MCF 10A (cell line): Measurements from ENCODE around the gene TRPM4. TPM values are rescaled to one million over a fixed set of nuclear protein-coding genes. Genes with fewer than 3 reads are reported as not detected.
"Not testable (repeated sequence)": the region's sequence is repeated elsewhere in the genome, so short reads cannot be mapped to it uniquely, and the experiment has no call there.

Experiments used
- BruUV-seq: library from RNA; stranded (reverse); fragments of 400-500 nt; replicated peaks from 2 replicates; lab custom pipeline; 2021; lab: Mats Ljungman, UMichigan
- CTCF ChIA-PET: fragments of 300-600 bp; sonication (Branson Sonifier 250); formaldehyde crosslinking; extraction: SDS; loops from one replicate; lab custom pipeline; 2021; ENCODE audit warnings: antibody characterized with exemption, inconsistent platforms; lab: Yijun Ruan, JAX
- POLR2A ChIA-PET: fragments of 300-600, 350-650 bp; sonication (Branson Sonifier 250); formaldehyde crosslinking; extraction: SDS; loops from one replicate; lab custom pipeline; 2020; ENCODE audit warnings: antibody characterized with exemption, inconsistent platforms; lab: Yijun Ruan, JAX
- DNase-seq: peaks from one replicate; pipeline ENCODE4 v3.0.0-alpha.2; 2018; ENCODE audit not compliant: unreplicated experiment
- H3K27ac Mint-ChIP-seq: one replicate; pipeline ENCODE4 v1.8.0; 2022; ENCODE audit warnings: mild to moderate bottlenecking, low read depth, mixed read lengths; ENCODE audit not compliant: unreplicated experiment
- H3K27me3 Mint-ChIP-seq: one replicate; pipeline ENCODE4 v1.8.0; 2022; ENCODE audit warnings: mixed read lengths; ENCODE audit not compliant: insufficient read depth, unreplicated experiment
- H3K36me3 Mint-ChIP-seq: one replicate; pipeline ENCODE4 v1.8.0; 2022; ENCODE audit warnings: mild to moderate bottlenecking, moderate library complexity, mixed read lengths; ENCODE audit not compliant: insufficient read depth, unreplicated experiment
- H3K4me1 Mint-ChIP-seq: one replicate; pipeline ENCODE4 v1.8.0; 2022; ENCODE audit warnings: mixed read lengths; ENCODE audit not compliant: insufficient read depth, unreplicated experiment
- H3K4me3 Mint-ChIP-seq: one replicate; pipeline ENCODE4 v1.8.0; 2022; ENCODE audit warnings: mild to moderate bottlenecking, moderate library complexity, mixed read lengths; ENCODE audit not compliant: unreplicated experiment
- H3K9me3 Mint-ChIP-seq: one replicate; pipeline ENCODE4 v1.8.0; 2022; ENCODE audit warnings: mixed read lengths; ENCODE audit not compliant: unreplicated experiment
- CTCF ChIP-seq: fragments of 200-600 bp; IDR thresholded peaks from one replicate; pipeline ENCODE4 v1.8.0; 2022; ENCODE audit warnings: antibody characterized with exemption, mild to moderate bottlenecking; ENCODE audit not compliant: unreplicated experiment
- intact Hi-C: fragments of 100-400 bp; cut with micrococcal nuclease; formaldehyde crosslinking; loops from 2 replicates; pipeline ENCODE4 v1.14.1; 2022
- total RNA-seq: library from RNA; stranded (reverse); gene quantifications from 2 replicates; pipeline ENCODE4 v1.2.3, GENCODE V29; 2022

TRPM4 gene
- total RNA-seq, 1 experiment from 2014 or later = 21.2 TPM

DNA sequence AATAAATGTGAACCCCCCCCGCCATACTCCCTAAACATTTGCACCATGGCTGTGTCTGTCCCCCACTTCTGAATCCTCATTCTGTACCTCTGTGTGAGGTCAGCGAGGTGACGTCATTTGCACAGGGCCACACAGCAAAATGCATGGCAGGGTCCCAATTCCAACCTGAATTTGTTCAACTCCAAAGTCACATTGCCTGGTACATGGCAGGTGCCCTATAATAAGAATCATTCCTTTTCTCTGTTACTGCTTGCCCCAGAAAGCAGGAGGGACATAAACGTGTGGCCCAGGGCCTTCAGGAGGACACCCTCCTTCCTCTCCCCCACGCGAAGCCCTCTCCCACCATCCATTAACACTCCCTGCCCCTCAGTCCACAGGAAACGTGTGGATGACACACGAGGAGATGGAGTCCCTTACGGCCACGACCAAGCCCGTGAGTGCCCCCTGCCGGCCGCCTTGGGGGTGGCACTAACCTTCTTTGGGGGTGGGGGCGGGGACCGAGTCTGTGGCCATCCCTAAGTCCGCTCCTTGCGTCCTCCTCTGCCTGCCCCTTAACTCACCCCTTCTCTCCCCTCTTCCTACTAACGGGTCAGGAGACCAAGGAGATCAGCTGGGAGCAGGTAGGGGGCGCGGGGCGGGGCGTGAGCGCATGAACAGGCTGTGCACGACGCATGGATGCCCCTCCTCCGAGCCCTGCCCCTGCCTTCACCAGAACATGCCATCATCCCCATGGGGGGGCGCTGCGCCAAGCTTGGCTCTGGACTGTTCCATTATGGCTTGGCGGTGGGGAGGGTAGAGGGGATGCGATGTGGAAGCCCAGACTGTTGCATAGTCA, 11.8 kb upstream of the TRPM4 start:
- no TSS peak for BruUV-seq
- peak; percentile 93 for TF ChIP-seq CTCF
- peak overlapping the region; percentile 0 for H3K4me3 Mint-ChIP-seq
- no peaks in the 10 kb centered on the region for H3K9me3 Mint-ChIP-seq
- peaks cover 6% of the 10 kb centered on the region for H3K36me3 Mint-ChIP-seq
- no peak overlapping the region for H3K27ac Mint-ChIP-seq
- ChIA-PET CTCF (interaction anchor here (0.5 to 3.6 kb wide), 20 partner anchors 9 to 525 kb away, joined by 3 to 29 read pairs (median 4); partner anchors contain the start of gene LIN7B), POLR2A (no interaction called here)
- peaks cover 25% of the 10 kb centered on the region for H3K4me1 Mint-ChIP-seq
- no peaks in the 10 kb centered on the region for H3K27me3 Mint-ChIP-seq
- intact Hi-C loops = loop anchor here (1.0 to 5.0 kb wide), 2 partner anchors 33 to 47 kb away; partner anchors contain the start of gene LIN7B
- DNase-seq = peak; percentile 75

- not testable (repeated sequence) for DNase-seq, H3K36me3 Mint-ChIP-seq, H3K27ac Mint-ChIP-seq, H3K9me3 Mint-ChIP-seq, BruUV-seq, H3K27me3 Mint-ChIP-seq
- CTCF ChIA-PET = interaction anchor here (0.5 to 3.6 kb wide), 19 partner anchors 8 to 525 kb away, joined by 3 to 29 read pairs (median 5); partner anchors contain the start of gene LIN7B
- peaks cover 25% of the 10 kb centered on the region for H3K4me1 Mint-ChIP-seq
- POLR2A ChIA-PET = interaction anchor here (0.9 kb wide), 1 partner anchor 53 kb away, joined by 4 read pairs; no protein-coding TSS in a partner anchor
- intact Hi-C loops = loop anchor here (5.0 kb wide), 1 partner anchor 34 kb away; the partner anchor contains the start of gene LIN7B
- peak overlapping the region; percentile 0 for H3K4me3 Mint-ChIP-seq
Observed at GRCh38 chr19:49146408-49146770, 11.2 kb upstream of the TRPM4 start.

DNA sequence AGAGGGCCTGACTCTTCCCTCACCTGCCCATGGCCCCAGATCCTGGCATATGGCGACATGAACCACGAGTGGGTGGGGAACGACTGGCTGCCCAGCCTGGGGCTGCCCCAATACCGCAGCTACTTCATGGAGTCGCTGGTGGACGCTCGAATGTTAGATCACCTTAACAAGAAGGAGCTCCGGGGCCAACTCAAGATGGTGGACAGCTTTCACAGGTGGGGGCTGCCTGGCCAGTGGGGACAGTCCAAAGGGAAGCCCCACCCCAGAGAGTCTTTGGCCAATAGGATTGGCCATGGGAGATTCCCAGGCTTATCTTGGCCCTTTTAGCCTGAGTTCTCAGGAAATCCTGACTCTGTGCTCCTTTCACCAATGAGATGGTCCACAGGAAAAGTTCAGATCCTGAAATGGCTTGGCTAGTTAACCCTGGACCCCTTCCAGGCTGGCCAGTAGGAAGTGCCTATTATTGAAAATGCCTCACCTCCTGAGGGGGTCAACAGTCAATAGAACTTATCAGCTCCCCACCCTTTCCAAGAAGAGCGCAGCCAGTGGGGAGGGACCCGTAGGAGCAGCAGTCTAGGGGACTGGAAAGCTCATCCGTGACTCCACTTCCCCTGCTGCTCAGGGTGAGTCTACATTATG, 9.4 kb upstream of the TRPM4 start:
- TF ChIP-seq CTCF = no peak
- H3K4me3 Mint-ChIP-seq = peak overlapping the region; percentile 82
- no peaks in the 10 kb centered on the region for H3K36me3 Mint-ChIP-seq
- no peaks in the 10 kb centered on the region for H3K27me3 Mint-ChIP-seq
- CTCF ChIA-PET = interaction anchor here (0.8 to 3.6 kb wide), 6 partner anchors 21 to 77 kb away, joined by 3 to 29 read pairs (median 4); no protein-coding TSS in a partner anchor
- BruUV-seq = no TSS peak
- H3K27ac Mint-ChIP-seq = no peak overlapping the region
- no peak for DNase-seq
- peaks cover 18% of the 10 kb centered on the region for H3K4me1 Mint-ChIP-seq
- POLR2A ChIA-PET = interaction anchor here (1.2 to 4.3 kb wide), 4 partner anchors 20 to 50 kb away, joined by 5 to 19 read pairs (median 7); partner anchors contain the start of genes LIN7B and PPFIA3
- H3K9me3 Mint-ChIP-seq = no peaks in the 10 kb centered on the region
- intact Hi-C loops = loop anchor here (5.0 kb wide), 1 partner anchor 36 kb away; the partner anchor contains the start of gene LIN7B

GRCh38 chr19:49148784-49149651, 8.6 kb upstream of the TRPM4 start:
- Mint-ChIP-seq H3K4me3 (peak overlapping the region; percentile 82), H3K9me3 (peaks cover 8% of the 10 kb centered on the region), H3K36me3 (no peaks in the 10 kb centered on the region), H3K4me1 (peaks cover 17% of the 10 kb centered on the region), H3K27me3 (no peaks in the 10 kb centered on the region), H3K27ac (peak overlapping the region; percentile 52)
- CTCF ChIA-PET = interaction anchor here (0.5 to 1.9 kb wide), 8 partner anchors 14 to 76 kb away, joined by 3 to 11 read pairs (median 4); no protein-coding TSS in a partner anchor
- peak; percentile 98 for DNase-seq
- no peak for TF ChIP-seq CTCF
- intact Hi-C loops = loop anchor here (1.0 to 5.0 kb wide), 2 partner anchors 37 to 55 kb away; partner anchors contain the start of gene LIN7B
- POLR2A ChIA-PET = interaction anchor here (0.6 to 4.3 kb wide), 11 partner anchors 9 to 562 kb away, joined by 3 to 19 read pairs (median 5); partner anchors contain the start of genes GYS1, LIN7B, PPFIA3 and RUVBL2
- BruUV-seq = no TSS peak
